GM23248 (cell line): ENCODE data around the gene INTU.

Experiments used
- EZH2 ChIP-seq: fragments of 200-600 bp; sonication (generic); IDR thresholded peaks from 2 replicates; pipeline ENCODE4 v1.6.1; 2018; ENCODE audit warnings: antibody characterized with exemption, mild to moderate bottlenecking; ENCODE audit not compliant: insufficient read depth, poor library complexity, severe bottlenecking
- EZH2phosphoT487 ChIP-seq: fragments of 200-600 bp; sonication (generic); IDR thresholded peaks from 2 replicates; pipeline ENCODE4 v1.6.1; 2018; ENCODE audit warnings: antibody characterized with exemption, moderate library complexity, mild to moderate bottlenecking, low read depth; ENCODE audit not compliant: insufficient read depth

DNA sequence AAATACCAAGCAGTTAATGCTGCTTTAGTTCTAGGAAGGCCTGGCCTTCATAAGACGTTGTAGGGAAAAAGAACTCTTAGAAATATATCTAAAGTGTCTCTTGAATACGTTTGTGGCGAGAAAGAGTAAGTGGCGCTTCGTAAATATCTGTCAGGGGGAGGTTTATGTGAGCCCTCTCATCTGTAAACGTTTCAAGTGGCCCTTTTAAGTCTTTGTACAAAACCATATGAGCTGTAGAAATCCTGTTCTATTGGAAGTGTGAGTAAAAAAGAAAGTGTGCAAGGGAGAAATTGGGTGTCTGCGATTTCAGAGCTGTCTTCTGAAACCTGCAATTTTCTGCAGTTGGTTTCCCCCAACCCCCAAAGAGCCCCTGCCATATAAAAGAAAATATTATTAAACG lies 8.6 kb upstream of the INTU start:
- TF ChIP-seq EZH2phosphoT487 (no peak), EZH2 (no peak)
